GM12892 (cell line): ENCODE results near the gene IGLL5.
"Not testable (repeated sequence)": the region's sequence is repeated elsewhere in the genome, so short reads cannot be mapped to it uniquely, and the experiment has no call there.

ENCODE experiments used
- POLR2A ChIP-seq: IDR thresholded peaks from 2 replicates; pipeline ENCODE4 v1.6.1; 2011; ENCODE audit warnings: low read depth, low read length, control low read depth
- TAF1 ChIP-seq: IDR thresholded peaks from 2 replicates; pipeline ENCODE4 v1.6.1; 2011; ENCODE audit warnings: low read depth, mild to moderate bottlenecking, control low read depth, low read length, borderline replicate concordance

DNA sequence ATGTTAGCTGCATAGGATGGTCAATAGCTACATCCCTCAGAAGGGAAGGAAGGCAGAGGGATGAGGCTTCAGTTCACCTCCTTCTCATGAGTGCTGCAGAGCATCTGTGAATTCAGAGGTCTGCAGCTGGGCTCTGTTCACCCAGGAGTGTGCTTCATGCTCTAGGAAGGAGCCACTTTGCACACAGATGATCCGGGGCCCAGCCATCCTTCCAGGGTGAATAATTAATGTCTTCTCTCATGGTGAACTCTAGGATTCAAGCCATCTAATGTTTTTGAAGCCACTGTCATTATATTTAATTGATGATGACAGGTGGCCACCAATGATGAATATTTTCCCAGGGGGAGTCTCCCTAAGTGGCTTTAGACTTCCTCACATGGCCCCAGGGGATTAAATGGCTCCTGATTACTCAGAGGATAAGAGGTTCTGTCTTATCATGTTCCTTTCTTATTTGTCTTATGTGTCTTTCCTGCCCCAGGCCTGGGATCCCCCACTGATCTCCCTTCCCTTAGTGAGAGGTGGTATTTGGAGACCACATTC, 10.9 kb downstream of the IGLL5 start:
- not testable (repeated sequence) for TF ChIP-seq TAF1, POLR2A
